MCF 10A (cell line): ENCODE data around the gene RGCC. TPM values are rescaled to one million over a fixed set of nuclear protein-coding genes. Genes with fewer than 3 reads are reported as not detected.
A peak's percentile ranks its signal among the peaks of the same experiment; 100 is the strongest.

Source experiments
- BruUV-seq: library from RNA; stranded (reverse); fragments of 400-500 nt; replicated peaks from 2 replicates; lab custom pipeline; 2021; lab: Mats Ljungman, UMichigan
- CTCF ChIA-PET: fragments of 300-600 bp; sonication (Branson Sonifier 250); formaldehyde crosslinking; extraction: SDS; loops from one replicate; lab custom pipeline; 2021; ENCODE audit warnings: antibody characterized with exemption, inconsistent platforms; lab: Yijun Ruan, JAX
- POLR2A ChIA-PET: fragments of 300-600, 350-650 bp; sonication (Branson Sonifier 250); formaldehyde crosslinking; extraction: SDS; loops from one replicate; lab custom pipeline; 2020; ENCODE audit warnings: antibody characterized with exemption, inconsistent platforms; lab: Yijun Ruan, JAX
- DNase-seq: peaks from one replicate; pipeline ENCODE4 v3.0.0-alpha.2; 2018; ENCODE audit not compliant: unreplicated experiment
- H3K27ac Mint-ChIP-seq: one replicate; pipeline ENCODE4 v1.8.0; 2022; ENCODE audit warnings: mild to moderate bottlenecking, low read depth, mixed read lengths; ENCODE audit not compliant: unreplicated experiment
- H3K27me3 Mint-ChIP-seq: one replicate; pipeline ENCODE4 v1.8.0; 2022; ENCODE audit warnings: mixed read lengths; ENCODE audit not compliant: insufficient read depth, unreplicated experiment
- H3K36me3 Mint-ChIP-seq: one replicate; pipeline ENCODE4 v1.8.0; 2022; ENCODE audit warnings: mild to moderate bottlenecking, moderate library complexity, mixed read lengths; ENCODE audit not compliant: insufficient read depth, unreplicated experiment
- H3K4me1 Mint-ChIP-seq: one replicate; pipeline ENCODE4 v1.8.0; 2022; ENCODE audit warnings: mixed read lengths; ENCODE audit not compliant: insufficient read depth, unreplicated experiment
- H3K4me3 Mint-ChIP-seq: one replicate; pipeline ENCODE4 v1.8.0; 2022; ENCODE audit warnings: mild to moderate bottlenecking, moderate library complexity, mixed read lengths; ENCODE audit not compliant: unreplicated experiment
- H3K9me3 Mint-ChIP-seq: one replicate; pipeline ENCODE4 v1.8.0; 2022; ENCODE audit warnings: mixed read lengths; ENCODE audit not compliant: unreplicated experiment
- intact Hi-C: fragments of 100-400 bp; cut with micrococcal nuclease; formaldehyde crosslinking; loops from 2 replicates; pipeline ENCODE4 v1.14.1; 2022
- total RNA-seq: library from RNA; stranded (reverse); gene quantifications from 2 replicates; pipeline ENCODE4 v1.2.3, GENCODE V29; 2022
- TF ChIP-seq, protein P1 (sequence below): fragments of 200-600 bp; IDR thresholded peaks from one replicate; pipeline ENCODE4 v1.8.0; 2022; ENCODE audit warnings: antibody characterized with exemption, mild to moderate bottlenecking; ENCODE audit not compliant: unreplicated experiment

RGCC gene
- total RNA-seq, 1 experiment from 2014 or later = 3.7 TPM

DNA sequence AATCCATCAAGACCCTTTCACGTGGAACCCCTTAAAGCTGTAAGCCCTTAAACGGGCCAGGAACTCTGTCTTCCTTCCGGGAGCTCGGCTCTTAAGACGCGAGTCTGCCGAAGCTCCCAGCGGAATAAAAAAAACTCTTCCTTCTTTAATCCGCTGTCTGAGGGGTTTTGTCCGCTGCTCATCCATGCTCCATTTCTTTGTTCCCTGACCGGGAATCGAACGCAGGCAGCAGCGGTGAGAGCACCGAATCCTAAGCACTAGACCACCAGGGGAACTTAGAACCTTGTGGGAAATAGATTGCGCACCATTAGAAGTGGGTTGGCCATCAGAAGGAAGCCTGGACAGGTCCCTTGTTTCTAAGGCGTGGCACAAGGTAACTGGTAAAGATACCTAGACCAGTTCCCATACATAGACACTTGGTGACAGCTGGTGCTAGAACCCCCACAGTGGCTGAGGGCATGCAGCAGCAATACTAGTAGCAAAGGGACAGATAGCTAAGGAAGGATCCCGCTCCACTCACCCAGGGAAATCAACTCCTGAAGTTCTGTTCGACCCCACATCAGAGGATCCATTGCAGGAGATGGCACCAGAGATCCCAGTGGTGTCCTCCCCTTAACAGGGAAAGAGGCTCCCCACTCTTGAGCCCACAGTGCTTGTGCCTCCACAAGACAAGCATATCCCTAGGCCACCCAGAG lies 1.5 kb upstream of the RGCC start:
- TF ChIP-seq, protein P1, sequence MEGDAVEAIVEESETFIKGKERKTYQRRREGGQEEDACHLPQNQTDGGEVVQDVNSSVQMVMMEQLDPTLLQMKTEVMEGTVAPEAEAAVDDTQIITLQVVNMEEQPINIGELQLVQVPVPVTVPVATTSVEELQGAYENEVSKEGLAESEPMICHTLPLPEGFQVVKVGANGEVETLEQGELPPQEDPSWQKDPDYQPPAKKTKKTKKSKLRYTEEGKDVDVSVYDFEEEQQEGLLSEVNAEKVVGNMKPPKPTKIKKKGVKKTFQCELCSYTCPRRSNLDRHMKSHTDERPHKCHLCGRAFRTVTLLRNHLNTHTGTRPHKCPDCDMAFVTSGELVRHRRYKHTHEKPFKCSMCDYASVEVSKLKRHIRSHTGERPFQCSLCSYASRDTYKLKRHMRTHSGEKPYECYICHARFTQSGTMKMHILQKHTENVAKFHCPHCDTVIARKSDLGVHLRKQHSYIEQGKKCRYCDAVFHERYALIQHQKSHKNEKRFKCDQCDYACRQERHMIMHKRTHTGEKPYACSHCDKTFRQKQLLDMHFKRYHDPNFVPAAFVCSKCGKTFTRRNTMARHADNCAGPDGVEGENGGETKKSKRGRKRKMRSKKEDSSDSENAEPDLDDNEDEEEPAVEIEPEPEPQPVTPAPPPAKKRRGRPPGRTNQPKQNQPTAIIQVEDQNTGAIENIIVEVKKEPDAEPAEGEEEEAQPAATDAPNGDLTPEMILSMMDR = no peak
- Mint-ChIP-seq H3K4me1 (peaks cover 12% of the 10 kb centered on the region), H3K9me3 (no peaks in the 10 kb centered on the region), H3K27me3 (no peaks in the 10 kb centered on the region), H3K27ac (no peak overlapping the region), H3K36me3 (no peaks in the 10 kb centered on the region), H3K4me3 (peak overlapping the region; percentile 67)
- ChIA-PET CTCF (interaction anchor here (0.6 kb wide), 2 partner anchors 13 to 106 kb away, joined by 3 to 4 read pairs; no protein-coding TSS in a partner anchor), POLR2A (no interaction called here)
- intact Hi-C loops = no loop called here
- no TSS peak for BruUV-seq
- no peak for DNase-seq

DNA sequence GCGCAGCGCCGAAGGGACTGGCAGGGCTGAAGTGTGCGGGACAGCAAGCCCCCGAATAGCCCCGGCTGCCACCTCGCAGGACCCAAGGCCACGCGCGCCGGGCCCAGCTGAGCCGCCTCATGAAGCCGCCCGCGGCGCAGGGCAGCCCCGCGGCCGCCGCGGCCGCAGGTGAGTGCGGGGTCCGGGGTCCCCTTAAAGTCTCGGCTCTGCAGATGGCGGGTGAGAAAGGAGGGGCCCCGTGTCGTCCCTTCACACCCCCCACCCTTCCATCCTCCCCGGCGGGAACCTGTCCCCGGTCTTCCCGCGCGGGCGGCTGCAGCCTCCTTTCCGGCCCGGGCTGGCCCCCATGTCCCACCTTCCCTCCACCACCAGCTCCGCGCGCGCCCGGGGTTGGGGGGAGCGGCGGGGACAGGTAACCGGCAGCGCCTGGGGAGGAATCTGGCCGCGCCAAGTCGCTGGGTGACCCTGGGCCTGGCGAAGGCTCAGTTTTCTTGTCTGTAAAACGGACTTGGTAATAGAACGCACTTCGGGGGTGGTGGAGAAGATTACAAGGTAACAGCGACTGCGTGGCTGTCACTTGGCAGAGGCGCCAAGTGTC lies 338 bp downstream of the RGCC start:
- no peaks in the 10 kb centered on the region for H3K27me3 Mint-ChIP-seq
- H3K27ac Mint-ChIP-seq = no peak overlapping the region
- intact Hi-C loops = no loop called here
- H3K4me3 Mint-ChIP-seq = peak overlapping the region; percentile 67
- no peaks in the 10 kb centered on the region for H3K9me3 Mint-ChIP-seq
- no peak for DNase-seq
- peaks cover 12% of the 10 kb centered on the region for H3K4me1 Mint-ChIP-seq
- no TSS peak for BruUV-seq
- ChIA-PET POLR2A (interaction anchor here (0.6 to 1.5 kb wide), 4 partner anchors 11 to 192 kb away, joined by 3 to 5 read pairs (median 3); no protein-coding TSS in a partner anchor), CTCF (interaction anchor here (0.8 to 1.0 kb wide), 2 partner anchors 9 to 193 kb away, joined by 4 to 7 read pairs; no protein-coding TSS in a partner anchor)
- H3K36me3 Mint-ChIP-seq = no peaks in the 10 kb centered on the region
- TF ChIP-seq, protein P1 = no peak

DNA sequence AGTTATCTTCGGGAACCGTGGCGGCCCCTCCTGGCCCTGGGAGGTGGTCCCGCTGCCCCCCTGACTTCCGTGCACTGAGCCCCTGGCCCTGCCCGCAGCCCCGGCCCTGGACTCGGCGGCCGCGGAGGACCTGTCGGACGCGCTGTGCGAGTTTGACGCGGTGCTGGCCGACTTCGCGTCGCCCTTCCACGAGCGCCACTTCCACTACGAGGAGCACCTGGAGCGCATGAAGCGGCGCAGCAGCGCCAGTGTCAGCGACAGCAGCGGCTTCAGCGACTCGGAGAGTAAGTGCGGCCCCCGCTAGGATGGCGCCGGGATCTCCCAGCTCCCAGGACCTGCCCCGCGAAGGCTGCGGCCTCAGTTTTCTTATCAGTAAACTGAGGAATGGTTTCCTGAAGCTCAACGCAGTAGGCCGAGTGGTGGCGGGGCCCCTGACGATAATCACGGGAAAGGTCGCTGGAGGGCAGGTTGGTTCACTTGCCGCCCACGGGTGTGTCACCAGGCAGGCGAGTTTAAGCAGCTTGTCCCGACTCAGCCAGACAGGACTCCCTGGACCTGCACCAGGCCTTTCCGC lies 924 bp downstream of the RGCC start:
- Mint-ChIP-seq H3K4me3 (peak overlapping the region; percentile 67), H3K36me3 (no peaks in the 10 kb centered on the region), H3K4me1 (peaks cover 12% of the 10 kb centered on the region), H3K9me3 (no peaks in the 10 kb centered on the region), H3K27ac (no peak overlapping the region), H3K27me3 (no peaks in the 10 kb centered on the region)
- CTCF ChIA-PET = interaction anchor here (0.6 to 3.2 kb wide), 8 partner anchors 9 to 406 kb away, joined by 3 to 20 read pairs (median 4); no protein-coding TSS in a partner anchor
- intact Hi-C loops = no loop called here
- POLR2A ChIA-PET = interaction anchor here (0.7 to 1.5 kb wide), 3 partner anchors 11 to 192 kb away, joined by 3 read pairs; no protein-coding TSS in a partner anchor
- TF ChIP-seq, protein P1 = no peak
- DNase-seq = peak; percentile 20
- no TSS peak for BruUV-seq
